ENCODE results near the gene TRIM14.

- no peak for TF ChIP-seq RAD21 (IDR thresholded peaks at IDR 0.05; ENCODE audit: low read length)
- TF ChIP-seq, protein P1, sequence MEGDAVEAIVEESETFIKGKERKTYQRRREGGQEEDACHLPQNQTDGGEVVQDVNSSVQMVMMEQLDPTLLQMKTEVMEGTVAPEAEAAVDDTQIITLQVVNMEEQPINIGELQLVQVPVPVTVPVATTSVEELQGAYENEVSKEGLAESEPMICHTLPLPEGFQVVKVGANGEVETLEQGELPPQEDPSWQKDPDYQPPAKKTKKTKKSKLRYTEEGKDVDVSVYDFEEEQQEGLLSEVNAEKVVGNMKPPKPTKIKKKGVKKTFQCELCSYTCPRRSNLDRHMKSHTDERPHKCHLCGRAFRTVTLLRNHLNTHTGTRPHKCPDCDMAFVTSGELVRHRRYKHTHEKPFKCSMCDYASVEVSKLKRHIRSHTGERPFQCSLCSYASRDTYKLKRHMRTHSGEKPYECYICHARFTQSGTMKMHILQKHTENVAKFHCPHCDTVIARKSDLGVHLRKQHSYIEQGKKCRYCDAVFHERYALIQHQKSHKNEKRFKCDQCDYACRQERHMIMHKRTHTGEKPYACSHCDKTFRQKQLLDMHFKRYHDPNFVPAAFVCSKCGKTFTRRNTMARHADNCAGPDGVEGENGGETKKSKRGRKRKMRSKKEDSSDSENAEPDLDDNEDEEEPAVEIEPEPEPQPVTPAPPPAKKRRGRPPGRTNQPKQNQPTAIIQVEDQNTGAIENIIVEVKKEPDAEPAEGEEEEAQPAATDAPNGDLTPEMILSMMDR (conservative IDR thresholded peaks at IDR 0.05; ENCODE audit: low read depth, low read length) = no peak
- no peak for TF ChIP-seq POLR2A (IDR thresholded peaks at IDR 0.05; ENCODE audit: low read depth, low read length)
Measured at GRCh38 chr9:98099346-98099745, 19.7 kb downstream of the TRIM14 start.

Data from IMR-90 (cell line).